Fibroblast of pulmonary artery (primary cell): ENCODE measurements around the gene CYP2A6.
"Not testable (repeated sequence)": the region's sequence is repeated elsewhere in the genome, so short reads cannot be mapped to it uniquely, and the experiment has no call there.

Experiments
- DNase-seq: peaks from one replicate; pipeline ENCODE4 v3.0.0-alpha.2; 2010; ENCODE audit warnings: low read depth
- H3K4me3 ChIP-seq: replicated peaks from 2 replicates; pipeline ENCODE4 v1.5.1; 2011; ENCODE audit warnings: low read depth, mild to moderate bottlenecking, control low read depth, low read length, moderate library complexity
- TF ChIP-seq, protein P1 (sequence below): IDR thresholded peaks from 2 replicates; pipeline ENCODE4 v1.5.1; 2011; ENCODE audit warnings: mild to moderate bottlenecking, control low read depth, low read length, inconsistent platforms; ENCODE audit errors: missing control alignments

CYP2A6 gene

DNA sequence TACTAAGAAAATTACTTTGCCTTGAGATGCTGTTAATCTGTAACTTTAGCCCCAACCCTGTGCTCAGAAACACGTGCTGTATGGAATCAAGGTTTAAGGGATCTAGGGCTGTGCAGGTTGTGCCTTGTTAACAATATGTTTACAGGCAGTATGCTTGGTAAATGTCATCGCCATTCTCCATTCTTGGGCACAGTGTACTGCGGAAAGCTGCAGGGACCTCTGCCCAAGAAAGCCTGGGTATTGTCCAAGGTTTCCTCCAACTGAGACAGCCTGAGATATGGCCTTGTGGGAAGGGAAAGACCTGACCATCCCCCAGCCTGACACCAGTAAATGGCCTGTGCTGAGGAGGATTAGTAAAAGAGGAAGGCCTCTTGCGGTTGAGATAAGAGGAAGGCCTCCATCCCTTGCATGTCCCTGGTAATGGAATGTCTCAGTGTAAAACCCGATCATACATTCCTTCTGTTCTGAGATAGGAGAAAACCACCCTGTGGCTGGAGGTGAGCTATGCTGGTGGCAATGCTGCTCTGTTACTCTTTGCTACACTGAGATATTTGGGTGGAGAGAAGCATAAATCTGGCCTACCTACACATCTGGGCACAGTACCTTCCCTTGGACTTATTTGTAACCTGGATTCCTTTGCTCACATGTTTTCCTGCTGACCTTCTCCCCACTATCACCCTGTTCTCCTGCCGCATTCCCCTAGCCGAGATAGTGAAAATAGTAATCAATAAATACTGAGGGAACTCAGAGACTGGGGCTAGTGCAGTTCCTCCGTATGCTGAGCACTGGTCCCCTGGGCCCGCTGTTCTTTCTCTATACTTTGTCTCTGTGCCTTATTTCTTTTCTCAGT is 27.3 kb downstream of the CYP2A6 start:
- peak; percentile 66 for DNase-seq
- H3K4me3 ChIP-seq: not testable (repeated sequence)

DNA sequence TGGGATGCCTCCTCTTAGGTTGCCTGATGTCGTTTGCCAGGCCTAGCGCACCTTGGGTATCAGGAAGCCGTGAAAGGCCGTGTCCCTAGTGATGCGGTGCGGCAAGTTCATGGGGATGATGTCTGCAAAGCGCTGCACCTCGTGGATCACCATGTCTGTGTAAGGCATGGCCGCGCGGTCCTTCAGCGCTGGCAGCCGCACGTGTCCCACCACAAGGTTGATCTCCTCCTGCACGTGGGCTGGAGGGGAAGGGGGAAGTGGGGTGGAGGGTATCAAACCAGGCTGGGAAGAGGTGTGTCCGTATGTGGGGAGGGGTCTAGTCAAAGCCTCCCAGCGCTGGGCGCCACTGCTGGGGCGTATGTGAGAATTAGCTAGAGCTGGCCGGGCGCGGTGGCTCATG is 28.1 kb downstream of the CYP2A6 start:
- H3K4me3 ChIP-seq: no peak overlapping the region
- TF ChIP-seq, protein P1, sequence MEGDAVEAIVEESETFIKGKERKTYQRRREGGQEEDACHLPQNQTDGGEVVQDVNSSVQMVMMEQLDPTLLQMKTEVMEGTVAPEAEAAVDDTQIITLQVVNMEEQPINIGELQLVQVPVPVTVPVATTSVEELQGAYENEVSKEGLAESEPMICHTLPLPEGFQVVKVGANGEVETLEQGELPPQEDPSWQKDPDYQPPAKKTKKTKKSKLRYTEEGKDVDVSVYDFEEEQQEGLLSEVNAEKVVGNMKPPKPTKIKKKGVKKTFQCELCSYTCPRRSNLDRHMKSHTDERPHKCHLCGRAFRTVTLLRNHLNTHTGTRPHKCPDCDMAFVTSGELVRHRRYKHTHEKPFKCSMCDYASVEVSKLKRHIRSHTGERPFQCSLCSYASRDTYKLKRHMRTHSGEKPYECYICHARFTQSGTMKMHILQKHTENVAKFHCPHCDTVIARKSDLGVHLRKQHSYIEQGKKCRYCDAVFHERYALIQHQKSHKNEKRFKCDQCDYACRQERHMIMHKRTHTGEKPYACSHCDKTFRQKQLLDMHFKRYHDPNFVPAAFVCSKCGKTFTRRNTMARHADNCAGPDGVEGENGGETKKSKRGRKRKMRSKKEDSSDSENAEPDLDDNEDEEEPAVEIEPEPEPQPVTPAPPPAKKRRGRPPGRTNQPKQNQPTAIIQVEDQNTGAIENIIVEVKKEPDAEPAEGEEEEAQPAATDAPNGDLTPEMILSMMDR: no peak
- no peak for DNase-seq

DNA sequence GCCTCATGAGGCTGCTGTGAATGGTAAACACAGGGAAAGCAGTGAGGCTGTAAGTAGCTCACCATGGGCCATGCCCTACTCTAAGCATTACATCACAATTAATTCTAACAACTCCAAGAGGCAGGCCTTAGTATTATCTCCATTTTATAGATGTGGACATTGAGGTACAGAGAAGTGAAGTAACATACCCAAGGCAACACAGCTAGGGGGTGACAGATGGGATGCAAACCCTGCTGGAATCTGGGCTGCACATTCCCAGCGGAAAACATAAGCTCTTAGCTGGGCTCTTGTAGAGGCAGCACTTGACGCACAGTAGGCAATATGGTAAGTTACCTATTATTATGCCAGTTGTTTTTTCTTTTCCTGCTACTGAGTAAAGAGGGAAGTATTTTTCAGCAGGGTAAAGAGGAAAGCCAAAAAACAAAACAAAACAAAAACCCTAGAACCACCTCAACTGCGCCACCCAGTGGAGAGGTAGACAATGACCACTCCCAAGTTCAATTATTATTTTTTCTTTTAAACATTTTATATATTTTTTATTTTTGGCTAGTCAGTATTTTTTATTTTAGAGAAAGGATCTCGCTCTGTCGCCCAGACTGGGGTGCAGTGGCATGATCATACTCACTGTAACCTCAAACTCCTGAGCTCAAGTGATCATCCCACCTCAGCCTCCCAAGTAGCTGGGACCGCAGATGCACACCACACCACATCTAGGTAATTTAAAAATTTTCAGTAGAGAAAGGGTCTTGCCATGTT is 30.6 kb downstream of the CYP2A6 start:
- DNase-seq: peak; percentile 62
- TF ChIP-seq, protein P1: peak; percentile 67
- H3K4me3 ChIP-seq: not testable (repeated sequence)

DNA sequence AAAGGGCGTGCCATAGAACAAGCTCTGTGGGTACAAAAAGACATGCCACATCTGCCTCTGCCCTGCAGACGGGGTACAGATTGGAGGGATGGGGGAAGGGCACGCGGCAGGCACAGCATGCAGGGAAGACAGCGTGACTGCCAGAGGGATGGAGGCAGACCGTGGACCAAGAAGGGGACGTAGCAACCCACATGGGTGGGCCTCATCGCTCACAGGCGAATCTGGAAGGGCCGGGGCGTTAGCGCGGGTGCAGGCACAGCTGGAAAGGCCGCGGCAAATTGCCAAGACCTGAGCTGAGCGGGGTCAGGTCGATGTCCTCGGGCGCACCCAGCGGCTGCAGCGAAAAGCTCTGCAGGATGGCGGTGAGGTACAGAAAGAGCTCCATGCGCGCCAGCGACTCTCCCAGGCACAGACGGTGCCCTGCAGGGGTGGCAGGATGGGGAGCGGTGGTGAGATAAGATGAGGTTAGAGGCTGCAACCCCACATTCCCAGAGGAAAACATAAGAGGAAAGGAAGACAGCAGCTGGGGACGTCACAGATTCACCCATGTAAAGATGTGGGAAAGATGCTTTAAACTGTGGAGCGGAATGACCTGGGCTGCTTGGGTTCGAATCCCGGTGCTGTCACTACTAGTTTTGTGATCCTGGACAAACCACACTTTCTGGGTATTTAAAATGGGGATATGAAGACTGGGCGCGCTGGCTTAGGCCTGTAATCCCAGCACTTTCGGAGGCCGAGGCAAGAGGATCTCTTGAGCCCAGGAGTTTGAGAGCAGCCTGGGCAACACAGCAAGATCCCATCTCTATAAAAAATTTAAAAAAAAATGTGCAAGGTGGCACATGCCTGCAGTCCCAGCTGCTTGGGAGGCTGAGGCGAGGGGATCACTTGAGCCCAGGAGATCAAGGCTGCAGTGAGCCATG is 31.5 kb downstream of the CYP2A6 start:
- TF ChIP-seq, protein P1: peak; percentile 31
- not testable (repeated sequence) for H3K4me3 ChIP-seq
- DNase-seq: peak; percentile 59

DNA sequence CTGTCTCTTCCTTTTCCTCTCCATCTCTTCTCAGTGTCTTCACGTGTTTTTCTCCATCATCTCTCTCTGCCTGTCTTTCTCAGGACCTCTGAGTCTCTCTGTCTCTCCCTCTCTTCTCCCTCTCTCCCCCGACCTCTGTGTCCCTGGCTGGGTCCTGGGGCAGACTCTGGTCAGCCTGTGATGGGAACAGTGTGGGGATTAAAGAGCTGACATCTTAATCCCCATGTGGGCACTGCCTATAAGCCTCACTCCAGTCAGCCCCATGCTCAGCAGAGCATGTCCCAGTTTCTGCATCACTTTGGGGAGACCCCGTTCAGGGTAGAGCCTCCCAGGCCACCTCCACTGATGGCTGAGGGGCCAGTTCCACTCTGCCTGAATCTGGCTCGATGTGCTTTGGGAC is 35.0 kb downstream of the CYP2A6 start:
- no peak for DNase-seq
- no peak overlapping the region for H3K4me3 ChIP-seq
- TF ChIP-seq, protein P1: no peak

DNA sequence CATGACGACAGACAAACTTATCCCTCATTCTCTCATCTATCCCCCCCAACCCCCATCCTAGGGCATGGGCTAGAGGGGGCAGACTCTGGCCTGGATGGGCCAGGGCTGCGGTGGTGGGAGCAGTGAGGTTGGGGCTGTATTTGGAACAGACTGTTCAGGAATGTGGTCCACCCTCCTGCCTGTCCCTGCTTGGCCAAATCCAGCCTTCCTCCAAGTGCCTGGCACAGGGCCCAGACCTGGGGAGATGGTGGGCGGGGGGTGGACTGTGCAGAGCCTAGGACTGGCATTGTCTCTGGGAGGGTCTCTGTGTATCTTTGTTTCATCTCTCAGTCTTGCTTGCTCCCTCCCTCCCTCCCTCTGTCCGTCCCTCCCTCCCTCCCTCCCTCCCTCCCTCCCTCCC is 37.1 kb downstream of the CYP2A6 start:
- H3K4me3 ChIP-seq: no peak overlapping the region
- TF ChIP-seq, protein P1: no peak
- peak; percentile 54 for DNase-seq

DNA sequence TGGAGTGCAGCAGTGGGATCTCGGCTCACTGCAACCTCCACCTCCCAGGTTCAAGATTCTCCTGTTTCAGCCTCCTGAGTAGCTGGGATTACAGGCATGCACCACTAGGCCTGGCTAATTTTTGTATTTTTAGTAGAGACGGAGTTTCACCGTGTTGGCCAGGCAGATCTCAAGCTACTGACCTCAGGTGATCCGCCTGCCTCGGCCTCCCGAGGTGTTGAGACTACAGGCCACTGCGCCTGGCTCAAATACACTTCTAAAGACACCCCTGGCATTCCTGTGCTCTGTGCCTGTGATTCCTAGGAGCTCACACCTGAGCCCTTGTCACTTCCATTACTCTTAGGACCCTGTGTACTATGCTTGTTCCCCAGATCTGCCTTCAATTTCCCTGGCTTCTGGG is 37.7 kb downstream of the CYP2A6 start:
- not testable (repeated sequence) for DNase-seq, H3K4me3 ChIP-seq
